ENCODE results near the gene ZNF442.

- no peak for TF ChIP-seq EZH2 (IDR thresholded peaks at IDR 0.05; ENCODE audit: insufficient read depth, poor library complexity, severe bottlenecking)
- TF ChIP-seq EZH2phosphoT487 (IDR thresholded peaks at IDR 0.05; ENCODE audit: insufficient read depth, low read depth) = no peak
Observed at GRCh38 chr19:12379732-12380443, 14.4 kb upstream of the ZNF442 start.
